Large intestine (tissue), 3 donors: ENCODE data around the gene GRB14. TPM values are rescaled to one million over a fixed set of nuclear protein-coding genes. Genes with fewer than 3 reads are reported as not detected.

Experiments used
- DNase-seq, 2 donors: peaks; one replicate each; pipeline versions ENCODE4 v3.0.0 to v3.0.0-alpha.2; 2013
- H3K27ac ChIP-seq: one replicate; pipeline ENCODE4 v1.5.1; 2013; ENCODE audit warnings: low read length
- H3K27me3 ChIP-seq: 2 replicates; pipeline ENCODE4 v1.6.1; 2013; ENCODE audit warnings: low read length; ENCODE audit not compliant: control insufficient read depth, insufficient read depth
- H3K36me3 ChIP-seq: 2 replicates; pipeline ENCODE4 v1.6.1; 2013; ENCODE audit warnings: low read length; ENCODE audit not compliant: control insufficient read depth, insufficient read depth
- H3K4me1 ChIP-seq: one replicate; pipeline ENCODE4 v1.6.1; 2013; ENCODE audit warnings: low read length; ENCODE audit not compliant: control insufficient read depth, insufficient read depth
- H3K4me3 ChIP-seq: one replicate; pipeline ENCODE4 v1.5.1; 2013; ENCODE audit warnings: low read length
- H3K9me3 ChIP-seq: one replicate; pipeline ENCODE4 v1.6.1; 2013; ENCODE audit warnings: mild to moderate bottlenecking, low read depth, low read length, moderate library complexity; ENCODE audit not compliant: control insufficient read depth
- WGBS: methylation state at CpG from one replicate; pipeline ENCODE4 v1.1.5; 2013; ENCODE audit warnings: low lambda C conversion rate; ENCODE audit not compliant: insufficient coverage; 5-methylcytosine and 5-hydroxymethylcytosine counted together
- polyA plus RNA-seq: library from polyadenylated mRNA; unstranded; fragments of 120-200 nt; gene quantifications from one replicate; pipeline ENCODE4 v1.2.1, GENCODE V29; 2013

Gene GRB14
- polyA plus RNA-seq, 1 donor, result 8.7 TPM

DNA sequence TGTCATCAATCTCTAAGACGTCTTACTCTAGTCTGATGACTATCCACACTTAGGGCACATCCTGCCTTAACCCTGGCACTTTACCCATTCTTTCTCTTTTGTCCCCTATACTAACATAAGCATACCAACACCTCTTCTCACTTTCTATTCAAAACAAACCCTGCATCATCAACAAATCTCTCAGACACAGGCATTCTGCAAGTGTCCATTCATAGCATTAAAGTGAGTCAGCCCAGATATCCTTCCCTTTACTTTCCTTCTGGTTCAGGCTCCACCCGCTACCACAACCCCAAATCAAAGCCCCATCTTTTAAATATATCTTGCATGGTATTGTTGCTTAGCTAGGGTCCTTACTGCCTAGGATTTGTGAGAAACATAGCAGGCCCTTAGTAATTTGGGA is 3.8 kb downstream of the GRB14 start:
- H3K36me3 ChIP-seq, result no peaks in the 10 kb centered on the region
- H3K27ac ChIP-seq, result no peak overlapping the region
- H3K4me1 ChIP-seq, result peaks cover 5% of the 10 kb centered on the region
- no peak overlapping the region for H3K4me3 ChIP-seq
- H3K9me3 ChIP-seq, result no peaks in the 10 kb centered on the region
- H3K27me3 ChIP-seq, result no peaks in the 10 kb centered on the region
- DNase-seq, result no peak
- 88% methylated on average over 1 of the region's 2 CpGs for WGBS

DNA sequence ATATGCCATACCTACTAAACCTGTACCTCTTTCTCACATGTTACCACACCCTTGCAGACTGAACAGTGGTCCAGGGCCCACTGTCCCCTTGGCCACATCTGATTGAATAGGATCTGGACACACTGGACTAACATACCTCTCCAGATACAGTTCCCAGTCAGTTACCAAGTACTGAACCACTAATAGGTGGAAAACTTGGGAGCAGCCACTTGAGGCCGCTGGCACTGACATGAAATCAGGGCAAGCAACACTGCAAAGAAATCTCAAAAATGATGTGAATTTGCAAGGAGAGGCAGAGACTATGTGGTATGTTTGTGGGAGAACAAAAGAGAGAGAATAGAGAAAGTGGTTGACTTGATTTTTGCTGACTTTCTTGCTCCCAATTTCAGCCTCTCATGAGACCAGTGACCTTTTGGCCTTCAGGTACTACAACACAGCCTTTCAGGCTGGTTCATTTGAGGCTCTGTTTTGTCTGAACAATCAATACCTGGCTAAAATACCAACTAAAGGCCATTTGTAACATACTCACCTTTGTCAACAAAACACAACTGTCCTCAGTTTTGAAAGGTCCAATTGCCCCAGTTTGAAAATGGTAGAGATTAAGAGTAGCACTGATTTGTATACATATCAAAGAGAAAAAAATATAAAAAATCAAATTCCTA is 7.8 kb downstream of the GRB14 start:
- WGBS, result 100% methylated on average over 1 of the region's 1 CpG
- no peaks in the 10 kb centered on the region for H3K4me1 ChIP-seq
- no peaks in the 10 kb centered on the region for H3K9me3 ChIP-seq
- DNase-seq, result no peak
- H3K27ac ChIP-seq, result no peak overlapping the region
- H3K27me3 ChIP-seq, result no peaks in the 10 kb centered on the region
- no peaks in the 10 kb centered on the region for H3K36me3 ChIP-seq
- H3K4me3 ChIP-seq, result no peak overlapping the region

DNA sequence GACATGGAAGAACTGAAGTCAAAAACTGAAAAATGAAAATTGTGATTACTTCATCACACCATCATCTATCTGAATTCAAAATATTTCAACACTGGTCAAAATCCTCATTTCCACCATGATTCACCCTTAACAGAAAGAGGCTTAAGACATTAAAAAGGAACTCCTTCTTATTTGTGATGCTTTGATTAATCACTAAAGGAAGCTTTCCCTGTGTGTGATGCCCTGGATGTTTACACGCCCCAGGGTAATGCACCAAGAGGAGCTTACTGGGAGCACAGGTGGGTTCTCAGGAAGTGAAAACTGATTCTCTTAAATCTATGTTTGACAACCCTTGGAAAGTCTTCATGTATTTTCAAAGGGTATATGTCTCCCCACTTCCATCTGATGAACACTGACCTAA is 11.5 kb downstream of the GRB14 start:
- no CpG with 5 or more reads among the region's 1 CpG for WGBS
- Histone ChIP-seq H3K9me3 (no peaks in the 10 kb centered on the region), H3K4me3 (no peak overlapping the region), H3K36me3 (no peaks in the 10 kb centered on the region), H3K27ac (no peak overlapping the region), H3K4me1 (no peaks in the 10 kb centered on the region), H3K27me3 (no peaks in the 10 kb centered on the region)
- DNase-seq, result no peak

DNA sequence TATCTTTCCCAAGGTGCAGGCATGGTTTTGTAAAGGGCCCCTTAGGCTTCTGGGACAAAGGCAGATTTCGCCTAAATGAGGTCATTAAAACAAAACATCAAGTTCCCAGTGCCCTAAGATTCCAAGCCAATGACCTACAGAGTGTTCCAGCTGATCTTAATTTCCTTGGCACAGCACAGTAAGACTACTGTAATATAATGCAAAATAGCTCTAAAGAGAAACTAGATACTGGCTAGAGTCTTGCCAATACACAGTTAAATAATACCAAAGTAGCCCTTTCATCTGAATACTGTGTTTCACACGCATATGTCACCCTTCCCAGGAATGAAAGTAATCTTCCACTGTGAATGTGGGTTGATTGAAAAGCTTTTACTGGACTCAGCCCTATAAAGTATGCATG is 14.7 kb downstream of the GRB14 start:
- Histone ChIP-seq H3K9me3 (no peaks in the 10 kb centered on the region), H3K36me3 (no peaks in the 10 kb centered on the region), H3K4me3 (no peak overlapping the region), H3K27ac (no peak overlapping the region), H3K27me3 (no peaks in the 10 kb centered on the region), H3K4me1 (no peaks in the 10 kb centered on the region)
- DNase-seq, result no peak
- no CpG with 5 or more reads among the region's 2 CpGs for WGBS

DNA sequence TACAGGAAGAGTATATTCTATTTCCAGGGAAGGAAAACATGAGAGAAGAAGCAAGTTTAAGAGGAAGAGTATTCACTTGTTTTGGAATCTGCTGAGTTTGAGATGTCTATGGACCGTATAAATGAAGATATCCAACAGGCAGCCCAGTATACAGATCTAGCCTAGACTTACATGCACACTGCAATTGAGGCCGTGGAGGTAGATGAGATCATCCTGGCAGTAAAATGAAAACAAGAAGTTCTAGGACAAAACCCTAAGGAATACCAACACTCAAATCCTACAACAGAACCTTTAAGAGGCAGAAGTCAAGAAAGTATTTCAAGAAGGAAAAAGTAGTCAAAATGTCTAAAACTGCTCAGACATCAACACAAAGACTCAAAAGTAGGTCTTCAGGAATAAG is 16.0 kb downstream of the GRB14 start:
- H3K36me3 ChIP-seq, result no peaks in the 10 kb centered on the region
- WGBS, result 93% methylated on average over 2 of the region's 2 CpGs
- H3K4me1 ChIP-seq, result no peaks in the 10 kb centered on the region
- DNase-seq, result no peak
- H3K27ac ChIP-seq, result no peak overlapping the region
- no peaks in the 10 kb centered on the region for H3K9me3 ChIP-seq
- no peaks in the 10 kb centered on the region for H3K27me3 ChIP-seq
- H3K4me3 ChIP-seq, result no peak overlapping the region

DNA sequence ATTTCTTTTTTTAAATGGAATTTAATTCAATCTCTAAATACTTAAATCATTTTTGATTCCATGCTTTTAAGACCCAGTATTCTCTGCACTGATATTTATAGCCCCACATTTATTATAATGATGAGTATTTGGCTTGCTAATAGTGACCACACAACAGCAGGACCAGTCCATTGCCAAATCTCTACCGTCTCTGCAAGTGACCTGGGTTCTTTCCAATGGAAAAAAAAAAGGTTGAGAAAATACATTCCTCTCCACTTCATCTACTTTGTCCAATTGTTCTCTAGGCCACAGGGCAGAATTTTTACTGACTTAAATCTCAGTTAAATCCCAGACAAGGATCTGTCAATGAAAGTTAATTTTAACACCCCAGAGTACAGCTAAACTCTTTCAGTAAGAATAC is 20.5 kb downstream of the GRB14 start:
- no peaks in the 10 kb centered on the region for H3K27me3 ChIP-seq
- no peak overlapping the region for H3K4me3 ChIP-seq
- H3K4me1 ChIP-seq, result no peaks in the 10 kb centered on the region
- H3K36me3 ChIP-seq, result no peaks in the 10 kb centered on the region
- DNase-seq, result no peak
- WGBS, result no CpG with 5 or more reads among the region's 1 CpG
- no peaks in the 10 kb centered on the region for H3K9me3 ChIP-seq
- H3K27ac ChIP-seq, result no peak overlapping the region

DNA sequence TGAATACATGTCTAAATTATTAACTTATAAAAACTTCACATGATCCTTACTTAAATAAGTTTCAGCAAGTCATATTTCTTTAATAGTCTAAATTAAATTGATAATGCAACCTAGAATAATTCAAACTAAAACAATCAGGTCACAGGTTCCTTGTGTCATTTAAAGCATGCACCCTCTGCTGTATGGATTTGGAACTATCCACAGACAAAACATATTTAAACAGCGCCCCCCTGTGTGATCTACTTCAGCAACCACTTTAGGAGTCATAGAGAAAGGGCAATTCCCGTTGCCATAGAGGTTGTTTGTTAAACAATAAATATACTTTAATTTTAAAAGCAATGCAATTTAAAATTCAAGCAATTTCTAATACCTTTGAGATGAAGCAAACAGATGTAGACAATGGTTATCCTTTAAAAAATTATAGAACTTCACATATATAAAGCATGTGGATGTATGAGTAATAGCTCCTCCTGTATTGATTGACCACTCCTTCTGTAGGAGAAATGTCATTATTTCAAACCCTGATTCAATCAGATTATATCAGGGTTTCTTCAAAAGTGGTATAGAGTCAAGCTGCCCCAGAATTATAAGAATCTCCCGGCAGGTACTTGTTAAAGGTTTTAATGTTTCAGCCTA is 21.2 kb downstream of the GRB14 start:
- DNase-seq, result peak; percentile 32 to 63
- no peaks in the 10 kb centered on the region for H3K27me3 ChIP-seq
- no peaks in the 10 kb centered on the region for H3K36me3 ChIP-seq
- no peak overlapping the region for H3K27ac ChIP-seq
- no CpG with 5 or more reads among the region's 3 CpGs for WGBS
- no peaks in the 10 kb centered on the region for H3K9me3 ChIP-seq
- H3K4me1 ChIP-seq, result no peaks in the 10 kb centered on the region
- no peak overlapping the region for H3K4me3 ChIP-seq

DNA sequence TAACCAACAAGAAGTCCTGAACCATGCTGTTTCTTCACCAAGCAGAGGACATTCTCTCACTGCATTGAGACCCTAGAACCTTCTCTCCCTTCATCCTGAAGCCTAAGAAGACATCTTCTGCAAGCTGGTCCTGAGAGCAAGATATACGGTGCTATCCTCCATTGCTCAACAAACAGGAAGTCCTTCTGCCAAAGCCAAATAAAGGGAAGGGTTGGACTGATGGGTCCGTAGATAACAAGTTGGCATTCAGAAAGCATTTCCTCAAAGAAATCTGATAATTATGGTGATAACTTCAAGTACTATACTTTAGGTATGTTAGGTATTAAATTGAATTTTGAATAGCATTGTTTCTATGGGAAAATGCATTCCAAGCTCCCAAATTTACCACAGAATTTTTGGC is 23.3 kb downstream of the GRB14 start:
- Histone ChIP-seq H3K36me3 (no peaks in the 10 kb centered on the region), H3K4me3 (no peak overlapping the region), H3K27ac (no peak overlapping the region), H3K4me1 (no peaks in the 10 kb centered on the region), H3K9me3 (no peaks in the 10 kb centered on the region), H3K27me3 (no peaks in the 10 kb centered on the region)
- DNase-seq, result no peak
- no CpG with 5 or more reads among the region's 2 CpGs for WGBS

DNA sequence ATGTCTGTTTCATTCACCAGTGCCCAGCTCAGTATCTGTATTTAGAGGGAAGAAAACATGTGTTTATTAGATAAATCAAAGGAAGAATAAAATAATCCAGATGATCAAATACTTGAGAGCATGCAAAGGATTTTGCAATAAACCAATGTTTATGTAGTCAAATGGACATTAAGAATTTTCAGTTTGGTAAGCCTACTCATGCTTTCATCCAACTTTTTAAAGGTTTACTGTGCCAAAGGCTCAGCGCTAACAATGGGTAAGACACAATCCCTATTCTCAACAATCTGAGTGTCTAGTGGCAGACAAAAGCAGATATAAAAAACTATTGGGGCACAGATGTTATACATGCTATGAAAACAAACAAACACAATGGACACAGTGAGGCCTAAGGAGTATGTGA is 26.3 kb downstream of the GRB14 start:
- Histone ChIP-seq H3K27ac (no peak overlapping the region), H3K36me3 (no peaks in the 10 kb centered on the region), H3K4me3 (no peak overlapping the region), H3K4me1 (no peaks in the 10 kb centered on the region), H3K27me3 (no peaks in the 10 kb centered on the region), H3K9me3 (no peaks in the 10 kb centered on the region)
- no peak for DNase-seq
- WGBS, result no CpG with 5 or more reads among the region's 1 CpG

DNA sequence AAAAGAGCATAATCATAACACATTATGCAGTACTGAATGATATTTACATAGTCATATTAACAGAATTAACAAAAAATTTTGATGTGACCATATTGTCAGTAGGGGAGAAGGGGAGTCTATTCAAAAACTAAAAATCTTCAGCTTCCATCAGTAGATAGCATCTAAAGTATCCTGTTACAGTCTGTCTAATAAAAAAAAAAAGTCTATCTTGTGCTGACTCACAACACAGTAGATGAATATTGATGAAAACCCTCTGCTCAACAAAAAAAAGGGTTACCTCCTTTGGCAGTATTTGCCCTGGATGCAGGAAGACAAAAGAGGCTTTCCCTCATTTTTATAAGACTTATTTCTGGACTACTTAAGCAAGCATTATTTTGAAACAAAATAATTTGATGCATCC is 27.3 kb downstream of the GRB14 start:
- DNase-seq, result no peak
- H3K4me1 ChIP-seq, result no peaks in the 10 kb centered on the region
- no peak overlapping the region for H3K27ac ChIP-seq
- H3K9me3 ChIP-seq, result no peaks in the 10 kb centered on the region
- no peaks in the 10 kb centered on the region for H3K36me3 ChIP-seq
- no peaks in the 10 kb centered on the region for H3K27me3 ChIP-seq
- no peak overlapping the region for H3K4me3 ChIP-seq

DNA sequence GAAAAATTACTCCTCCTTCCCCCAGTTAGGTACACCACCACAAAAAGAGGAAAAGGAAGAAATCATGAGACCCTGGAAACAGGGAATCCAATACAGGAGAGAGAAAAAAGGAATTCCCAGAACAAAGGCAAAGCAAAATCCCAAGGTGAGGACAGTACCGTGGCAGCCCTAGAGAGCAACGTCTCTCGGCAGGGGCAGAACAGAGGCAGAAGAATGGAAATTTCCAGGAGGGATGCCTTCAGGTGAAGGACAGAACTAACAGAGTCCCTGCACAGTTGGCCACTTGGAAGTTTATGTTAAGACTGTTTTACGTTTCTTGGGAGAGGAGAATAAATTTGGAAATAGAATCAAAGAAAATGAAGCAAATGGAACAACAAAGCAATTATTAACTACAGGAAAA is 27.7 kb downstream of the GRB14 start:
- WGBS, result 80% methylated on average over 4 of the region's 4 CpGs
- Histone ChIP-seq H3K27ac (no peak overlapping the region), H3K9me3 (no peaks in the 10 kb centered on the region), H3K4me1 (no peaks in the 10 kb centered on the region), H3K27me3 (no peaks in the 10 kb centered on the region), H3K4me3 (no peak overlapping the region), H3K36me3 (no peaks in the 10 kb centered on the region)
- no peak for DNase-seq
